Sigmoid colon (tissue), 7 donors: ENCODE measurements around the gene SPACA6. TPM values are rescaled to one million over a fixed set of nuclear protein-coding genes. Genes with fewer than 3 reads are reported as not detected.
A peak's percentile ranks its signal among the peaks of the same experiment; 100 is the strongest.
"Not testable (repeated sequence)": the region's sequence is repeated elsewhere in the genome, so short reads cannot be mapped to it uniquely, and the experiment has no call there.

Experiments used
- DNase-seq: peaks from one replicate; pipeline ENCODE4 v3.0.0-alpha.2; 2019
- H3K27ac ChIP-seq, 4 donors: fragments of 200-600 bp; sonication (generic); one replicate each; pipeline ENCODE4 v1.5.1; 2016 to 2019; ENCODE audit warnings: mild to moderate bottlenecking in 1 of 4
- H3K27me3 ChIP-seq, 3 donors: fragments of 200-600 bp; sonication (generic); one replicate each; pipeline ENCODE4 v1.5.1; 2019; ENCODE audit warnings: mild to moderate bottlenecking in 1 of 3
- H3K36me3 ChIP-seq, 4 donors: fragments of 200-600 bp; sonication (generic); one replicate each; pipeline ENCODE4 v1.5.1; 2016 to 2019
- H3K4me1 ChIP-seq, 4 donors: fragments of 200-600 bp; sonication (generic); one replicate each; pipeline ENCODE4 v1.5.1; 2017 to 2019
- H3K4me3 ChIP-seq, 4 donors: fragments of 200-600 bp; sonication (generic); one replicate each; pipeline ENCODE4 v1.5.1; 2017 to 2019; ENCODE audit warnings: mild to moderate bottlenecking in 2 of 4, moderate library complexity in 1 of 4
- H3K9me3 ChIP-seq, 4 donors: fragments of 200-600 bp in 3 of 4; sonication (generic) in 3 of 4; one replicate each; pipeline versions ENCODE4 v1.5.1 to v1.6.1; 2013 to 2019
- CTCF ChIP-seq, 4 experiments: fragments of 450-650 bp in 3 of 4; fragments of 200-600 bp in 1 of 4; IDR thresholded peaks; one replicate each; pipeline ENCODE4 v1.5.1; 2016 to 2019; ENCODE audit warnings: antibody characterized with exemption in 4 of 4, mild to moderate bottlenecking in 3 of 4, moderate library complexity in 2 of 4
- EP300 ChIP-seq, 4 donors: sonication (generic); formaldehyde crosslinking; IDR thresholded peaks; one replicate each; pipeline ENCODE4 v1.6.1; 2017; ENCODE audit warnings: antibody characterized with exemption in 4 of 4
- POLR2A ChIP-seq, 2 donors: fragments of 450-650 bp; IDR thresholded peaks; one replicate each; pipeline ENCODE4 v1.6.1; 2016; ENCODE audit warnings: antibody characterized with exemption in 2 of 2, mild to moderate bottlenecking in 2 of 2, moderate library complexity in 2 of 2
- POLR2AphosphoS5 ChIP-seq, 4 donors: sonication (generic); formaldehyde crosslinking; IDR thresholded peaks; one replicate each; pipeline ENCODE4 v1.6.1; 2017; ENCODE audit warnings: antibody characterized with exemption in 4 of 4
- WGBS, 2 donors: extraction: QIAGEN DNeasy Blood & Tissue Kit; methylation state at CpG; one replicate each; pipeline ENCODE4 v1.1.7; 2013; 5-methylcytosine and 5-hydroxymethylcytosine counted together
- intact Hi-C: fragments of 100-400 bp; cut with DNase I; formaldehyde crosslinking; loops from one replicate; pipeline ENCODE4 v1.15.1; 2023
- polyA plus RNA-seq, 3 donors: library from polyadenylated mRNA; stranded (reverse); fragments of 200-250 nt; gene quantifications; one replicate each; pipeline ENCODE4 v1.2.3, GENCODE V29; 2013
- total RNA-seq, 4 donors: library from RNA; depleted of rRNA; stranded (reverse); fragments of >200 nt; gene quantifications; one replicate each; pipeline ENCODE4 v1.1.0, GENCODE V29; 2016
- donor health status: healthy with polysubstance abuse.
- donor health status: Bipolar disorder and iron deficiency.
- donor health status: healthy.

SPACA6 gene
- total RNA-seq, result 10 to 100 TPM; 19.9 to 45.7 (median 29.1) TPM
- polyA plus RNA-seq, result 1 to 10 TPM in 2 of 3 donors, not detected in 1; 3.0 to 4.8 TPM

- Histone ChIP-seq H3K4me3 (peak within 1 kb of the TSS in 3 of 4 donors; percentile 89 to 97 (median 96)), H3K9me3 (no peaks in the 10 kb centered on the region), H3K27ac (peak within 1 kb of the TSS; percentile 98 to 100 (median 100)), H3K4me1 (peaks cover 0 to 43% (median 33%) of the 10 kb centered on the region in 4 donors), H3K27me3 (no peaks in the 10 kb centered on the region), H3K36me3 (peaks cover 7 to 43% (median 30%) of the 10 kb centered on the region in 4 donors)
- TF ChIP-seq POLR2AphosphoS5 (IDR thresholded peaks at IDR 0.05), result no peak
- TF ChIP-seq CTCF (IDR thresholded peaks at IDR 0.05), result no peak
- TF ChIP-seq POLR2A (IDR thresholded peaks at IDR 0.05), result no peak
- TF ChIP-seq EP300 (IDR thresholded peaks at IDR 0.05), result no peak
- intact Hi-C loops, result no loop called here
- no peak for DNase-seq
- WGBS, 2 donors, result 83 to 86% methylated on average over 8 of the region's 8 CpGs
Measured at GRCh38 chr19:51693260-51693659, at the start of gene SPACA6. TSS of gene SPACA6 (plus strand) at chr19:51693330. CDS start at chr19:51693527, 197 bp downstream.

GRCh38 chr19:51644636-51645271 lies 48.4 kb upstream of the SPACA6 start:
- Histone ChIP-seq H3K27ac (no peak overlapping the region), H3K4me1 (no peaks in the 10 kb centered on the region), H3K4me3 (peak overlapping the region in 2 of 4 donors; percentile 0 to 5), H3K36me3 (no peaks in the 10 kb centered on the region), H3K9me3 (no peaks in the 10 kb centered on the region), H3K27me3 (peaks cover 0 to 20% (median 12%) of the 10 kb centered on the region in 3 donors)
- TF ChIP-seq POLR2AphosphoS5 (IDR thresholded peaks at IDR 0.05) (no peak), CTCF (IDR thresholded peaks at IDR 0.05) (no peak), POLR2A (IDR thresholded peaks at IDR 0.05) (no peak), EP300 (IDR thresholded peaks at IDR 0.05) (no peak)
- DNase-seq, result no peak
- intact Hi-C loops, result no loop called here
- 39 to 48% methylated on average over 11 of the region's 11 CpGs for WGBS, 2 donors

GRCh38 chr19:51646730-51647129 lies 46.4 kb upstream of the SPACA6 start, which contains the start of gene SIGLEC14:
TSS of gene SIGLEC14 (minus strand) at chr19:51646825. CDS start at chr19:51646759, 66 bp downstream.
- 10 to 56% methylated on average over 3 to 5 of the region's 10 CpGs for WGBS, 2 donors
- H3K4me1 ChIP-seq, H3K9me3 ChIP-seq, H3K36me3 ChIP-seq, H3K4me3 ChIP-seq, DNase-seq, H3K27ac ChIP-seq, intact Hi-C loops: not testable (repeated sequence)
- peaks cover 0 to 23% (median 12%) of the 10 kb centered on the region in 3 donors for H3K27me3 ChIP-seq

- Histone ChIP-seq H3K27ac (no peak overlapping the region), H3K9me3 (no peaks in the 10 kb centered on the region), H3K27me3 (peaks cover 0 to 23% (median 12%) of the 10 kb centered on the region in 3 donors), H3K4me1 (no peaks in the 10 kb centered on the region), H3K36me3 (no peaks in the 10 kb centered on the region), H3K4me3 (no peak overlapping the region)
- 89 to 93% methylated on average over 6 of the region's 6 CpGs for WGBS, 2 donors
- no peak for DNase-seq
- intact Hi-C loops, result no loop called here
- TF ChIP-seq POLR2A (IDR thresholded peaks at IDR 0.05), result no peak
- no peak for TF ChIP-seq EP300 (IDR thresholded peaks at IDR 0.05)
- TF ChIP-seq POLR2AphosphoS5 (IDR thresholded peaks at IDR 0.05), result no peak
- no peak for TF ChIP-seq CTCF (IDR thresholded peaks at IDR 0.05)
Measured at GRCh38 chr19:51647318-51647717, 45.8 kb upstream of the SPACA6 start.

- no peaks in the 10 kb centered on the region for H3K9me3 ChIP-seq
- no peak for TF ChIP-seq CTCF (IDR thresholded peaks at IDR 0.05)
- no peak for TF ChIP-seq POLR2AphosphoS5 (IDR thresholded peaks at IDR 0.05)
- TF ChIP-seq EP300 (IDR thresholded peaks at IDR 0.05), result no peak
- TF ChIP-seq POLR2A (IDR thresholded peaks at IDR 0.05), result no peak
- intact Hi-C loops, result no loop called here
- H3K4me1 ChIP-seq, result no peaks in the 10 kb centered on the region
- 70 to 78% methylated on average over 7 of the region's 7 CpGs for WGBS, 2 donors
- no peak for DNase-seq
- no peak overlapping the region for H3K4me3 ChIP-seq
- H3K27ac ChIP-seq, result no peak overlapping the region
- no peaks in the 10 kb centered on the region for H3K36me3 ChIP-seq
- H3K27me3 ChIP-seq, result peaks cover 0 to 11% (median 0%) of the 10 kb centered on the region in 3 donors
Measured at GRCh38 chr19:51651216-51651846, 41.8 kb upstream of the SPACA6 start.
